A549 (cell line): ENCODE data around the gene EBP. TPM values are rescaled to one million over a fixed set of nuclear protein-coding genes. Genes with fewer than 3 reads are reported as not detected.
"Not testable (repeated sequence)": the region's sequence is repeated elsewhere in the genome, so short reads cannot be mapped to it uniquely, and the experiment has no call there.

Experiments
- ATAC-seq, 2 experiments: fragments of 200-7000 bp in 1 of 2; fragments of >200 bp in 1 of 2; cut with Nextera tagmentation in 1 of 2; cut with Tn5 transposase in 1 of 2; 3 replicates each; pipeline versions ENCODE4 v1.8.0 to v1.9.1; 2018 to 2020; ENCODE audit warnings: mild to moderate bottlenecking in 1 of 2, moderate library complexity in 1 of 2
- CTCF ChIA-PET: fragments of 300-600 bp; sonication (Branson Sonifier 250); formaldehyde crosslinking; extraction: SDS; loops from one replicate; lab custom pipeline; 2021; ENCODE audit warnings: antibody characterized with exemption, inconsistent platforms; lab: Yijun Ruan, JAX
- POLR2A ChIA-PET: fragments of 350-600 bp; formaldehyde crosslinking; extraction: SDS; loops from one replicate; lab custom pipeline; 2021; ENCODE audit warnings: antibody characterized with exemption, inconsistent platforms; lab: Yijun Ruan, JAX
- DNase-seq, 2 experiments: peaks; one replicate each; pipeline versions ENCODE4 v3.0.0 to v3.0.0-alpha.2; 2011 to 2016; ENCODE audit warnings: low read depth in 1 of 2, low spot score in 1 of 2
- FAIRE-seq: peaks from 2 replicates; lab custom pipeline; 2011; peaks lifted over from hg19 to GRCh38; lab: Jason Lieb, UNC
- H3K27ac ChIP-seq, 2 experiments: fragments of >200 bp; sonication (Bioruptor Twin); formaldehyde crosslinking; 3 replicates each; pipeline ENCODE4 v1.5.1; 2016 to 2017
- H3K4me1 ChIP-seq: fragments of >200 bp; sonication (Bioruptor Twin); formaldehyde crosslinking; 3 replicates; pipeline ENCODE4 v1.6.1; 2016
- H3K4me2 ChIP-seq: fragments of >200 bp; sonication (Bioruptor Twin); formaldehyde crosslinking; 3 replicates; pipeline ENCODE4 v1.6.1; 2016
- H3K4me3 ChIP-seq: fragments of >200 bp; sonication (Bioruptor Twin); formaldehyde crosslinking; 3 replicates; pipeline ENCODE4 v1.5.1; 2016
- H3K9me3 ChIP-seq: fragments of >200 bp; sonication (Bioruptor Twin); formaldehyde crosslinking; 3 replicates; pipeline ENCODE4 v1.6.1; 2016
- BCL3 ChIP-seq: fragments of >200 bp; sonication (Bioruptor Twin); formaldehyde crosslinking; IDR thresholded peaks from 3 replicates; pipeline ENCODE4 v1.6.1; 2016
- CBX8 ChIP-seq: fragments of 200-600 bp; sonication (generic); IDR thresholded peaks from 2 replicates; pipeline ENCODE4 v1.6.1; 2016
- CEBPB ChIP-seq, 2 experiments: fragments of >200 bp in 1 of 2; sonication (Bioruptor Twin) in 1 of 2; formaldehyde crosslinking in 1 of 2; IDR thresholded peaks; 2 replicates each; pipeline ENCODE4 v1.6.1; 2012 to 2016
- CTCF ChIP-seq: fragments of >200 bp; sonication (Bioruptor Twin); formaldehyde crosslinking; IDR thresholded peaks from 3 replicates; pipeline ENCODE4 v1.5.1; 2016
- EHMT2 ChIP-seq: fragments of 200-600 bp; sonication (generic); IDR thresholded peaks from 2 replicates; pipeline ENCODE4 v1.6.1; 2016; ENCODE audit warnings: antibody characterized with exemption, low read depth, mild to moderate bottlenecking, moderate library complexity
- ELK1 ChIP-seq: fragments of 150-350 bp; IDR thresholded peaks from 2 replicates; pipeline ENCODE4 v1.6.1; 2014; ENCODE audit warnings: low read depth, mild to moderate bottlenecking, low read length
- HEYL ChIP-seq: fragments of 250-450 bp; sonication (Bioruptor Pico); IDR thresholded peaks from 2 replicates; pipeline ENCODE4 v1.8.0; 2021; ENCODE audit warnings: mild to moderate bottlenecking, moderate library complexity
- HMGXB4 ChIP-seq: fragments of 250-450 bp; sonication (Bioruptor Pico); IDR thresholded peaks from 2 replicates; pipeline ENCODE4 v1.5.0; 2021; ENCODE audit warnings: mild to moderate bottlenecking, moderate library complexity, borderline replicate concordance
- HOXB5 ChIP-seq: fragments of 250-450 bp; sonication (Bioruptor Pico); IDR thresholded peaks from 2 replicates; pipeline ENCODE4 v1.5.0; 2020; ENCODE audit warnings: mild to moderate bottlenecking, moderate library complexity
- KDM5A ChIP-seq: fragments of 200-600 bp; sonication (generic); IDR thresholded peaks from 2 replicates; pipeline ENCODE4 v1.6.1; 2016; ENCODE audit warnings: antibody characterized with exemption, mild to moderate bottlenecking
- NPAS2 ChIP-seq: fragments of 250-450 bp; sonication (Bioruptor Pico); IDR thresholded peaks from 2 replicates; pipeline ENCODE4 v1.8.0; 2022; ENCODE audit warnings: mild to moderate bottlenecking, moderate library complexity, borderline replicate concordance
- NR3C1 ChIP-seq: fragments of >200 bp; sonication (Bioruptor Twin); formaldehyde crosslinking; IDR thresholded peaks from 3 replicates; pipeline ENCODE4 v1.6.1; 2017
- REST ChIP-seq: fragments of 200-600 bp; sonication (generic); IDR thresholded peaks from 2 replicates; pipeline ENCODE4 v1.6.1; 2016; ENCODE audit warnings: antibody characterized with exemption, mild to moderate bottlenecking, moderate library complexity
- USF2 ChIP-seq: fragments of 450-650 bp; IDR thresholded peaks from 2 replicates; pipeline ENCODE4 v1.6.1; 2014; ENCODE audit warnings: antibody characterized with exemption
- ZC3H11A ChIP-seq: fragments of 450-650 bp; IDR thresholded peaks from 2 replicates; pipeline ENCODE4 v1.6.1; 2014; ENCODE audit warnings: antibody characterized with exemption, mild to moderate bottlenecking
- ZFP36 ChIP-seq: fragments of 450-650 bp; IDR thresholded peaks from 2 replicates; pipeline ENCODE4 v1.6.1; 2014; ENCODE audit warnings: borderline replicate concordance; ENCODE audit not compliant: partially characterized antibody
- ZNF302 ChIP-seq: fragments of 250-450 bp; sonication (Bioruptor Pico); IDR thresholded peaks from 2 replicates; pipeline ENCODE4 v1.9.0; 2021; ENCODE audit warnings: inconsistent platforms, mild to moderate bottlenecking, moderate library complexity
- WGBS: methylation state at CpG from one replicate; pipeline ENCODE4 v1.1.6; 2017; ENCODE audit errors: missing lambda C conversion rate; 5-methylcytosine and 5-hydroxymethylcytosine counted together
- polyA plus RNA-seq, 4 experiments: library from polyadenylated mRNA; depleted of rRNA in 3 of 4; stranded (reverse); fragments of >200 nt; fragmentation: RNase III in 1 of 4; extraction: RNeasy Plus Mini Kit Qiagen cat#74134 plus additional on column Dnase treatment in 1 of 4; gene quantifications; 2 replicates in 3 of 4; 3 replicates in 1 of 4; pipeline ENCODE4 v1.2.3, GENCODE V29; 2011 to 2017

The EBP gene
- polyA plus RNA-seq, 2 of the 4 experiments (the other 2 are of a cell fraction): 82.9 to 159 TPM

- FAIRE-seq (no peak), DNase-seq (no peak), ATAC-seq (no peak)
- Histone ChIP-seq H3K27ac (no peak overlapping the region), H3K4me2 (no peak overlapping the region), H3K4me1 (0 out of 3 replicates have a peak, but pooled peaks cover 3% of the 10 kb centered on the region), H3K9me3 (no peaks in the 10 kb centered on the region), H3K4me3 (no peak overlapping the region)
- 88% methylated on average over 5 of the region's 5 CpGs for WGBS
- POLR2A ChIA-PET: no interaction called here
- TF ChIP-seq ELK1 (no peak), HEYL (CRISPR knock-in tag) (no peak), EHMT2 (no peak), BCL3 (no peak), ZNF302 (CRISPR knock-in tag) (no peak), KDM5A (no peak), HOXB5 (CRISPR knock-in tag) (no peak), NR3C1 (no peak), USF2 (no peak), NPAS2 (CRISPR knock-in tag) (no peak), CTCF (no peak), ZC3H11A (no peak), CBX8 (no peak), ZFP36 (no peak), CEBPB (IDR thresholded peaks at IDR 0.05) (no peak), HMGXB4 (CRISPR knock-in tag) (no peak), REST (no peak)
- CTCF ChIA-PET: interaction anchor here (0.6 kb wide), 1 partner anchor 801 kb away, joined by 3 read pairs; no protein-coding TSS in a partner anchor
Observed at GRCh38 chrX:48516987-48517386, 4.6 kb upstream of the EBP start.

GRCh38 chrX:48519481-48519880 lies 2.1 kb upstream of the EBP start:
- DNase-seq, POLR2A ChIA-PET, H3K4me2 ChIP-seq, H3K4me1 ChIP-seq, H3K9me3 ChIP-seq, H3K27ac ChIP-seq, ATAC-seq, H3K4me3 ChIP-seq, FAIRE-seq, CTCF ChIA-PET: not testable (repeated sequence)
- WGBS: 64% methylated on average over 3 of the region's 4 CpGs
